T-helper 2 cell treated with Interferon-gamma antibody and Interleukin-4, amounts not matched to agents 5 μg/mL and 100 μg/mL, for 36 hours (primary cell): ENCODE data around the gene ELAPOR1.
A peak's percentile ranks its signal among the peaks of the same experiment; 100 is the strongest.

Source experiments
- DNase-seq: peaks from one replicate; pipeline ENCODE4 v3.0.0; 2021; ENCODE audit warnings: low spot score
- H3K27ac Mint-ChIP-seq: one replicate; pipeline ENCODE4 v1.8.0; 2021; ENCODE audit warnings: mild to moderate bottlenecking, mixed read lengths
- H3K27me3 Mint-ChIP-seq: one replicate; pipeline ENCODE4 v1.8.0; 2021; ENCODE audit warnings: low read depth, mixed read lengths
- H3K36me3 Mint-ChIP-seq: one replicate; pipeline ENCODE4 v1.8.0; 2021; ENCODE audit warnings: low read depth, mixed read lengths
- H3K4me1 Mint-ChIP-seq: one replicate; pipeline ENCODE4 v1.8.0; 2021; ENCODE audit warnings: low read depth, mixed read lengths
- H3K4me3 Mint-ChIP-seq: one replicate; pipeline ENCODE4 v1.8.0; 2022; ENCODE audit warnings: mild to moderate bottlenecking, moderate library complexity, mixed read lengths
- H3K9me3 Mint-ChIP-seq: one replicate; pipeline ENCODE4 v1.8.0; 2021; ENCODE audit warnings: mixed read lengths

ELAPOR1 gene

DNA sequence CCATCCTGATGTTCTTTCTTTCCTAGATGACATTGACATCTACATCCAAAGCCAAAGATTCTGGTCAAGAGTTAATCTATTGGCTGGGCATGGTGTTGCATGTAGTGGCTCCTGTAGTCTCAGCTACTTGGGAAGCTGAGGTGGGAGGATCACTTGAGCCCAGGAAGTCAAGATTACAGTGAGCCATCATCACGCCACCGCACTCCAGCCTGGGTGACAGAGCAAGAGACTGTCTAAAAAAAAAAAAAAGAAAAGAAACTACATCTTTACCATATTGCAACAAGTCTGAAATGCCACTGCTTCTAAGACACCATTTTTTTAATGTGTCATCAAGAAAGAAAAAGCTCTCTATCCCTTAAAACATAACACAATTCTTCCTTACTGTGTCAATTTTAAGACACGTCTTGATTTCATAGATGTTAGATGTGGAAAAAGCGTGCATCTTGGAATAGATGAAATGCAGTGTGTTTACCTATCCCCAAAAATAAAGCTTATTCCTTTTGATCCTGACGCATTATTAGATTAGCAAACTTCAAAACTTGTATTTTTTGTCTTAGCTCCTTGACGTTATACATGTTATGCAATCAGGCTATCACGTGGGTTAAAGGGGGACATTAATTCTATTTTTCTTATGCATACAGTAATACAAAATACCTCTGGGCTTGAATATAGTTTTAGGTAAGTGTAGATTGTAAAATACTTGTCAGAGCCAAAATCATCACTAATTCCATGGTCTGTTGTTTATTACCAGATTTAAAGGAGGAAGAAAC lies 46.3 kb downstream of the ELAPOR1 start:
- Mint-ChIP-seq H3K9me3 (no peaks in the 10 kb centered on the region), H3K4me3 (no peak overlapping the region), H3K27ac (no peak overlapping the region), H3K27me3 (peaks cover 26% of the 10 kb centered on the region), H3K4me1 (peaks cover 21% of the 10 kb centered on the region), H3K36me3 (no peaks in the 10 kb centered on the region)
- no peak for DNase-seq

GRCh38 chr1:109161858-109162606 lies 48.1 kb downstream of the ELAPOR1 start:
- Mint-ChIP-seq H3K4me3 (peak overlapping the region; percentile 66), H3K27me3 (peaks cover 19% of the 10 kb centered on the region), H3K4me1 (peaks cover 21% of the 10 kb centered on the region), H3K36me3 (no peaks in the 10 kb centered on the region), H3K27ac (peak overlapping the region; percentile 77), H3K9me3 (no peaks in the 10 kb centered on the region)
- DNase-seq: peak; percentile 68

DNA sequence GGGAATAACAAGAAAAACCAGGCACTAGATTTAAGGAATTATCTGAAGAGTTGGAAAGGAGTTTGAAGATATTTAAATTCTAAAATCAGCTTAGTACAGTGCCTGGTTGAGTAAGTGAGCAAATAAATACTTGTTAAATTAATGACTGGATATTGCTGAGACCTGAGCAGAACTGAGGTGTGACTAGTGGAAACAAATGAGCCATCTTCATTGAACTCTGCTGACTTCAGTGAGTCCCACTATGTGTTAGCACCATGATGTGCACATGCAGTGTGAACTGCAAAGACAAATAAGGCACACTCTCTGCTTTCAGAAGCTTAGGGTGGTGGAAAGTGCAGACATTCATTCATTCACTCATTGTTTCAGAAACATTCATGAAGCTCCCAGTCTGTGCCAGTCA lies 48.7 kb downstream of the ELAPOR1 start:
- Mint-ChIP-seq H3K27me3 (peaks cover 17% of the 10 kb centered on the region), H3K27ac (peak overlapping the region; percentile 0), H3K9me3 (no peaks in the 10 kb centered on the region), H3K4me3 (peak overlapping the region; percentile 66), H3K4me1 (peaks cover 21% of the 10 kb centered on the region), H3K36me3 (no peaks in the 10 kb centered on the region)
- DNase-seq: no peak

GRCh38 chr1:109163551-109163950 lies 49.6 kb downstream of the ELAPOR1 start:
- no peak for DNase-seq
- Mint-ChIP-seq H3K27ac (no peak overlapping the region), H3K4me3 (no peak overlapping the region), H3K4me1 (peaks cover 21% of the 10 kb centered on the region), H3K36me3 (no peaks in the 10 kb centered on the region), H3K27me3 (peaks cover 15% of the 10 kb centered on the region), H3K9me3 (no peaks in the 10 kb centered on the region)
